Liver (tissue), 9 donors: ENCODE data around the gene ZNF630. TPM values are rescaled to one million over a fixed set of nuclear protein-coding genes. Genes with fewer than 3 reads are reported as not detected.

Experiments
- DNase-seq: peaks from one replicate; pipeline ENCODE4 v3.0.0-alpha.2; 2017; ENCODE audit warnings: low spot score
- H3K27ac ChIP-seq, 2 donors: one replicate each; pipeline ENCODE4 v1.7.0; 2013; ENCODE audit warnings: inconsistent platforms in 2 of 2, low read length in 2 of 2, control low read depth in 1 of 2, low read depth in 1 of 2, mild to moderate bottlenecking in 1 of 2
- H3K27me3 ChIP-seq, 4 donors: one replicate each; pipeline versions ENCODE4 v1.6.1 to v1.7.0; 2013; ENCODE audit warnings: low read length in 3 of 4, inconsistent platforms in 1 of 4, mild to moderate bottlenecking in 1 of 4, moderate library complexity in 1 of 4; ENCODE audit not compliant: control insufficient read depth in 4 of 4, insufficient read depth in 4 of 4
- H3K36me3 ChIP-seq, 4 donors: one replicate each; pipeline versions ENCODE4 v1.6.1 to v1.7.0; 2013; ENCODE audit warnings: low read length in 3 of 4, mild to moderate bottlenecking in 3 of 4, low read depth in 1 of 4, moderate library complexity in 1 of 4; ENCODE audit not compliant: control insufficient read depth in 4 of 4, insufficient read depth in 3 of 4
- H3K4me1 ChIP-seq, 4 donors: one replicate each; pipeline versions ENCODE4 v1.6.1 to v1.7.0; 2013; ENCODE audit warnings: low read length in 3 of 4, mild to moderate bottlenecking in 3 of 4, moderate library complexity in 1 of 4; ENCODE audit not compliant: control insufficient read depth in 4 of 4, insufficient read depth in 4 of 4
- H3K4me3 ChIP-seq, 3 donors: one replicate each; pipeline versions ENCODE4 v1.6.1 to v1.7.0; 2013; ENCODE audit warnings: low read length in 3 of 3, control low read depth in 1 of 3, low read depth in 1 of 3, mild to moderate bottlenecking in 1 of 3
- H3K9ac ChIP-seq, 2 donors: one replicate each; pipeline ENCODE4 v1.7.0; 2013; ENCODE audit warnings: low read length in 2 of 2, mild to moderate bottlenecking in 2 of 2, moderate library complexity in 2 of 2, control low read depth in 1 of 2, low read depth in 1 of 2
- H3K9me3 ChIP-seq, 4 donors: one replicate each; pipeline versions ENCODE4 v1.6.1 to v1.7.0; 2013; ENCODE audit warnings: low read length in 3 of 4; ENCODE audit not compliant: control insufficient read depth in 4 of 4
- EGR1 ChIP-seq, 2 donors: IDR thresholded peaks; 2 replicates each; pipeline ENCODE4 v1.6.1; 2016 to 2018; ENCODE audit warnings: antibody characterized with exemption in 2 of 2, low read depth in 2 of 2
- FOXA1 ChIP-seq: IDR thresholded peaks from 2 replicates; pipeline ENCODE4 v1.6.1; 2016; ENCODE audit warnings: antibody characterized with exemption
- FOXA2 ChIP-seq: IDR thresholded peaks from 2 replicates; pipeline ENCODE4 v1.6.1; 2016; ENCODE audit warnings: antibody characterized with exemption
- GABPA ChIP-seq, 2 donors: IDR thresholded peaks in 1 of 2; conservative IDR thresholded peaks in 1 of 2; 2 replicates each; pipeline ENCODE4 v1.6.1; 2016; ENCODE audit warnings: antibody characterized with exemption in 2 of 2, mild to moderate bottlenecking in 1 of 2, moderate library complexity in 1 of 2
- HNF4A ChIP-seq, 2 donors: conservative IDR thresholded peaks; 2 replicates each; pipeline ENCODE4 v1.6.1; 2016; ENCODE audit warnings: antibody characterized with exemption in 2 of 2, mild to moderate bottlenecking in 2 of 2
- JUND ChIP-seq, 2 donors: IDR thresholded peaks; 2 replicates each; pipeline ENCODE4 v1.6.1; 2016; ENCODE audit warnings: antibody characterized with exemption in 2 of 2
- NR2F2 ChIP-seq: IDR thresholded peaks from 2 replicates; pipeline ENCODE4 v1.6.1; 2016; ENCODE audit warnings: antibody characterized with exemption
- RAD21 ChIP-seq, 2 donors: IDR thresholded peaks; 2 replicates each; pipeline ENCODE4 v1.6.1; 2016; ENCODE audit warnings: antibody characterized with exemption in 2 of 2, mild to moderate bottlenecking in 2 of 2
- RXRA ChIP-seq, 2 donors: IDR thresholded peaks; 2 replicates each; pipeline ENCODE4 v1.6.1; 2017 to 2018; ENCODE audit warnings: antibody characterized with exemption in 2 of 2, mild to moderate bottlenecking in 1 of 2
- SP1 ChIP-seq: IDR thresholded peaks from 2 replicates; pipeline ENCODE4 v1.6.1; 2018; ENCODE audit warnings: antibody characterized with exemption, mild to moderate bottlenecking
- TAF1 ChIP-seq: conservative IDR thresholded peaks from 2 replicates; pipeline ENCODE4 v1.6.1; 2016; ENCODE audit warnings: antibody characterized with exemption, mild to moderate bottlenecking
- YY1 ChIP-seq: IDR thresholded peaks from 2 replicates; pipeline ENCODE4 v1.6.1; 2016; ENCODE audit warnings: antibody characterized with exemption, mild to moderate bottlenecking
- WGBS: extraction: QIAGEN DNeasy Blood & Tissue Kit; methylation state at CpG from one replicate; pipeline ENCODE4 v1.1.7; 2013; 5-methylcytosine and 5-hydroxymethylcytosine counted together
- polyA plus RNA-seq, 2 donors: library from polyadenylated mRNA; stranded (reverse) in 1 of 2; unstranded in 1 of 2; fragments of 200-250 nt in 1 of 2; fragments of >200 nt in 1 of 2; fragmentation: Nextera tagmentation in 1 of 2; extraction: Ambion mirVana in 1 of 2; gene quantifications; one replicate each; pipeline versions ENCODE4 v1.2.1 to v1.2.3, GENCODE V29; 2013 to 2015
- total RNA-seq, 2 donors: library from RNA; depleted of rRNA; stranded (reverse); fragments of >200 nt; gene quantifications; one replicate each; pipeline ENCODE4 v1.2.3, GENCODE V29; 2014
- TF ChIP-seq, protein P1 (sequence below): IDR thresholded peaks from 2 replicates; pipeline ENCODE4 v1.6.1; 2016; ENCODE audit warnings: antibody characterized with exemption
- TF ChIP-seq, protein P2 (sequence below): IDR thresholded peaks from 2 replicates; pipeline ENCODE4 v1.6.1; 2016; ENCODE audit warnings: antibody characterized with exemption, mild to moderate bottlenecking
- TF ChIP-seq, protein P3 (sequence below): IDR thresholded peaks from 2 replicates; pipeline ENCODE4 v1.6.1; 2016; ENCODE audit warnings: antibody characterized with exemption
- TF ChIP-seq, protein P4 (sequence below): IDR thresholded peaks from 2 replicates; pipeline ENCODE4 v1.6.1; 2016; ENCODE audit warnings: antibody characterized with exemption
- TF ChIP-seq, protein P5 (sequence below): fragments of 150-350 bp; IDR thresholded peaks from 2 replicates; pipeline ENCODE4 v1.5.1; 2017; ENCODE audit warnings: improper control_type of control experiment, low read depth, low read length; ENCODE audit not compliant: missing input control
- donor health status: healthy.
- donor health status: healthy.
- donor health status: healthy.
- donor health status: healthy.
- donor health status: healthy.

Gene ZNF630
- total and polyA plus RNA-seq, 4 donors = 0.30 to 0.79 (median 0.70) TPM

DNA sequence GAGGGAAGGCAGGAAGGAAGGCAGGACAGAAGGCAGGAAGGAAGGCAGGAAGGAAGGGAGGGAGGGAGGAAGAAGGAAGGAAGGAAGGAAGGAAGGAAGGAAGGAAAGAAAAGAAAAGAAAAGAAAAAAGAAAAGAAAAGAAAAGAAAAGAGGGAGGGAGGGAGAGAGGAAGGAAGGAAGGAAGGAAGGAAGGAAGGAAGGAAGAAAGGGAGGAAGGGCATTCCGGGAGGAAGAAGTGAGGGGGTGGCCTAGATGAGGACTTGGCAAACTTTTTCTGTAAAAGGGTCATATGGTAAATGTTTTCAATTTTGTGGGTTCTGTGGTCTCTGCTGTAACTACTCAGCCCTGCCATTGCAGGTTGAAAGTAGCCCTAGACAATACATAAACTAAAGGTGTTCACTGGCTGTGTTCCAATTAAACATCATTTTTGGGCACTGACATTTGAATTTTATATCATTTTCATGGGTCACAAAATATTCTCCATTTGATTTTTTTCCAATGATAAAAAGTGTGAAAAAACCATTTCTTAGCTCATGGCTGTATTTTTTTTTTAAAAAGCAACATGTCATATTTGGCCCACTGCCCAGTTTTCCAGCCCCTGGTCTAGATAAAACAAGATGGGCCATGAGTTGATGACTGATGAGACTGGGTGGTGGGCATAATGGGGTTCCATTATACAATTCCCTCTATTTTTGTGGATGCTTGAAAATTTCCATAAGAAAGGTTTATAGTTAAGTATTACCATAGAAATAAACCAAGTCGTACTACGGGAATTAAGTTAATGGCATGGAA lies 3.1 kb downstream of the ZNF630 start:
- TF ChIP-seq TAF1 (no peak), EGR1 (IDR thresholded peaks at IDR 0.05; ENCODE audit: low read depth in 2 of 2) (no peak), HNF4A (conservative IDR thresholded peaks at IDR 0.05) (no peak), RAD21 (IDR thresholded peaks at IDR 0.05) (no peak), SP1 (no peak), FOXA1 (no peak), YY1 (no peak), NR2F2 (no peak)
- TF ChIP-seq, protein P1, sequence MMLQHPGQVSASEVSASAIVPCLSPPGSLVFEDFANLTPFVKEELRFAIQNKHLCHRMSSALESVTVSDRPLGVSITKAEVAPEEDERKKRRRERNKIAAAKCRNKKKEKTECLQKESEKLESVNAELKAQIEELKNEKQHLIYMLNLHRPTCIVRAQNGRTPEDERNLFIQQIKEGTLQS = no peak
- TF ChIP-seq, protein P2, sequence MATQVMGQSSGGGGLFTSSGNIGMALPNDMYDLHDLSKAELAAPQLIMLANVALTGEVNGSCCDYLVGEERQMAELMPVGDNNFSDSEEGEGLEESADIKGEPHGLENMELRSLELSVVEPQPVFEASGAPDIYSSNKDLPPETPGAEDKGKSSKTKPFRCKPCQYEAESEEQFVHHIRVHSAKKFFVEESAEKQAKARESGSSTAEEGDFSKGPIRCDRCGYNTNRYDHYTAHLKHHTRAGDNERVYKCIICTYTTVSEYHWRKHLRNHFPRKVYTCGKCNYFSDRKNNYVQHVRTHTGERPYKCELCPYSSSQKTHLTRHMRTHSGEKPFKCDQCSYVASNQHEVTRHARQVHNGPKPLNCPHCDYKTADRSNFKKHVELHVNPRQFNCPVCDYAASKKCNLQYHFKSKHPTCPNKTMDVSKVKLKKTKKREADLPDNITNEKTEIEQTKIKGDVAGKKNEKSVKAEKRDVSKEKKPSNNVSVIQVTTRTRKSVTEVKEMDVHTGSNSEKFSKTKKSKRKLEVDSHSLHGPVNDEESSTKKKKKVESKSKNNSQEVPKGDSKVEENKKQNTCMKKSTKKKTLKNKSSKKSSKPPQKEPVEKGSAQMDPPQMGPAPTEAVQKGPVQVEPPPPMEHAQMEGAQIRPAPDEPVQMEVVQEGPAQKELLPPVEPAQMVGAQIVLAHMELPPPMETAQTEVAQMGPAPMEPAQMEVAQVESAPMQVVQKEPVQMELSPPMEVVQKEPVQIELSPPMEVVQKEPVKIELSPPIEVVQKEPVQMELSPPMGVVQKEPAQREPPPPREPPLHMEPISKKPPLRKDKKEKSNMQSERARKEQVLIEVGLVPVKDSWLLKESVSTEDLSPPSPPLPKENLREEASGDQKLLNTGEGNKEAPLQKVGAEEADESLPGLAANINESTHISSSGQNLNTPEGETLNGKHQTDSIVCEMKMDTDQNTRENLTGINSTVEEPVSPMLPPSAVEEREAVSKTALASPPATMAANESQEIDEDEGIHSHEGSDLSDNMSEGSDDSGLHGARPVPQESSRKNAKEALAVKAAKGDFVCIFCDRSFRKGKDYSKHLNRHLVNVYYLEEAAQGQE = no peak
- TF ChIP-seq, protein P3, sequence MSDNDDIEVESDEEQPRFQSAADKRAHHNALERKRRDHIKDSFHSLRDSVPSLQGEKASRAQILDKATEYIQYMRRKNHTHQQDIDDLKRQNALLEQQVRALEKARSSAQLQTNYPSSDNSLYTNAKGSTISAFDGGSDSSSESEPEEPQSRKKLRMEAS = no peak
- TF ChIP-seq, protein P4, sequence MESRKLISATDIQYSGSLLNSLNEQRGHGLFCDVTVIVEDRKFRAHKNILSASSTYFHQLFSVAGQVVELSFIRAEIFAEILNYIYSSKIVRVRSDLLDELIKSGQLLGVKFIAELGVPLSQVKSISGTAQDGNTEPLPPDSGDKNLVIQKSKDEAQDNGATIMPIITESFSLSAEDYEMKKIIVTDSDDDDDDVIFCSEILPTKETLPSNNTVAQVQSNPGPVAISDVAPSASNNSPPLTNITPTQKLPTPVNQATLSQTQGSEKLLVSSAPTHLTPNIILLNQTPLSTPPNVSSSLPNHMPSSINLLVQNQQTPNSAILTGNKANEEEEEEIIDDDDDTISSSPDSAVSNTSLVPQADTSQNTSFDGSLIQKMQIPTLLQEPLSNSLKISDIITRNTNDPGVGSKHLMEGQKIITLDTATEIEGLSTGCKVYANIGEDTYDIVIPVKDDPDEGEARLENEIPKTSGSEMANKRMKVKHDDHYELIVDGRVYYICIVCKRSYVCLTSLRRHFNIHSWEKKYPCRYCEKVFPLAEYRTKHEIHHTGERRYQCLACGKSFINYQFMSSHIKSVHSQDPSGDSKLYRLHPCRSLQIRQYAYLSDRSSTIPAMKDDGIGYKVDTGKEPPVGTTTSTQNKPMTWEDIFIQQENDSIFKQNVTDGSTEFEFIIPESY = no peak
- 86% methylated on average over 3 of the region's 3 CpGs for WGBS
- H3K4me1 ChIP-seq = peaks cover 0 to 6% (median 0%) of the 10 kb centered on the region in 4 donors
- H3K36me3 ChIP-seq = peaks cover 0 to 4% (median 1%) of the 10 kb centered on the region in 4 donors
- no peaks in the 10 kb centered on the region for H3K27me3 ChIP-seq
- no peak overlapping the region for H3K4me3 ChIP-seq
- H3K9me3 ChIP-seq = peaks cover 0 to under 1% (median 0%) of the 10 kb centered on the region in 4 donors
- DNase-seq = no peak
- no peak overlapping the region for H3K27ac ChIP-seq
- H3K9ac ChIP-seq = no peak overlapping the region

DNA sequence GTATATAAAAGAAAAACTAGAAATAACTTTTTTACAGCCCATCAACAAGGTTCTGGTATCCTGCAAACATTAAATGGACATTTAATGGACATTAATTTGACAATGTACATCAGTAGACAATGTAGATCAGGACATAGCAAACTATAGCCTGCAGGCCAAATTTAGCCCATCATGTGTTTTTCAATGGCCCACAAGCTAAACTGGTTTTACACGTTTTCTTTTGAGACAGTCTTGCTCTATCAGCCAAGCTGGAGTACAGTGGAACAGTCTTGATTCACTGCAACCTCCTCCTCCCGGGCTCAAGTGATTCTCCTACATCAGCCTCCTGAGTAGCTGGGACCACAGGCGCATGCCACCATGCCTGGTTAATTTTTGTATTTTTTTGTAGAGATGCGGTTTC lies 7.2 kb downstream of the ZNF630 start:
- H3K27me3 ChIP-seq = no peaks in the 10 kb centered on the region
- peaks cover 0 to 26% (median 19%) of the 10 kb centered on the region in 4 donors for H3K36me3 ChIP-seq
- H3K4me1 ChIP-seq = no peaks in the 10 kb centered on the region
- H3K27ac ChIP-seq = no peak overlapping the region
- no peak overlapping the region for H3K4me3 ChIP-seq
- TF ChIP-seq FOXA2 = no peak
- TF ChIP-seq, protein P4 = no peak
- TF ChIP-seq, protein P1 = no peak
- no peak for TF ChIP-seq JUND (IDR thresholded peaks at IDR 0.05)
- TF ChIP-seq FOXA1 = no peak
- TF ChIP-seq NR2F2 = no peak
- TF ChIP-seq RXRA (IDR thresholded peaks at IDR 0.05) = no peak
- TF ChIP-seq EGR1 (IDR thresholded peaks at IDR 0.05; ENCODE audit: low read depth in 2 of 2) = no peak
- TF ChIP-seq HNF4A (conservative IDR thresholded peaks at IDR 0.05) = no peak
- TF ChIP-seq TAF1 = no peak
- TF ChIP-seq GABPA (IDR thresholded peaks at IDR 0.05 in 1 of 2, conservative IDR thresholded peaks at IDR 0.05 in 1 of 2) = no peak
- no peak for TF ChIP-seq SP1
- TF ChIP-seq, protein P5, sequence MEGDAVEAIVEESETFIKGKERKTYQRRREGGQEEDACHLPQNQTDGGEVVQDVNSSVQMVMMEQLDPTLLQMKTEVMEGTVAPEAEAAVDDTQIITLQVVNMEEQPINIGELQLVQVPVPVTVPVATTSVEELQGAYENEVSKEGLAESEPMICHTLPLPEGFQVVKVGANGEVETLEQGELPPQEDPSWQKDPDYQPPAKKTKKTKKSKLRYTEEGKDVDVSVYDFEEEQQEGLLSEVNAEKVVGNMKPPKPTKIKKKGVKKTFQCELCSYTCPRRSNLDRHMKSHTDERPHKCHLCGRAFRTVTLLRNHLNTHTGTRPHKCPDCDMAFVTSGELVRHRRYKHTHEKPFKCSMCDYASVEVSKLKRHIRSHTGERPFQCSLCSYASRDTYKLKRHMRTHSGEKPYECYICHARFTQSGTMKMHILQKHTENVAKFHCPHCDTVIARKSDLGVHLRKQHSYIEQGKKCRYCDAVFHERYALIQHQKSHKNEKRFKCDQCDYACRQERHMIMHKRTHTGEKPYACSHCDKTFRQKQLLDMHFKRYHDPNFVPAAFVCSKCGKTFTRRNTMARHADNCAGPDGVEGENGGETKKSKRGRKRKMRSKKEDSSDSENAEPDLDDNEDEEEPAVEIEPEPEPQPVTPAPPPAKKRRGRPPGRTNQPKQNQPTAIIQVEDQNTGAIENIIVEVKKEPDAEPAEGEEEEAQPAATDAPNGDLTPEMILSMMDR = no peak
- no peak overlapping the region for H3K9ac ChIP-seq
- no peak for DNase-seq
- peaks cover 2 to 21% (median 16%) of the 10 kb centered on the region in 4 donors for H3K9me3 ChIP-seq
- 96% methylated on average over 4 of the region's 4 CpGs for WGBS
